Fibroblast of skin of scalp (primary cell): ENCODE results near the gene TEK.
A peak's percentile ranks its signal among the peaks of the same experiment; 100 is the strongest.

Experiments
- DNase-seq: peaks from one replicate; pipeline ENCODE4 v3.0.0-alpha.2; 2013

Gene TEK

DNA sequence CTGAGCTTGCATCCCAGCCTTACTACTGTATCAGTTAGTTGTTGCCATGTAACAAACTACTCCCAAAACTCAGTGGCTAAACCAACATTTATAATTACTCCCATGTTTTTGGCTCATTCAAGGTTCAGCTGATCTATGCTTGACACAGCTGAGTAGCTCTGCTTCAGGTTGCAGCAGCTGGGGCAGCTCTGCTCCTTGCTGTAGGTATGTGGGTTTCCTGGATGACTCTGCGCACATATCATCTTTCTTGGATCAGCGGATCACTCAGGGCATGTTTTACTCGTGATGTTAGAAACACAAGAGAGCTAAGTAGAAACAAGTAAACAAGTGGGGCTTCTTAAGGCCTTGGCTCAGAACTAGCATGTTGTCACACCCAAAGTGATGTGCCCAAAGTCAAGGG lies 15.1 kb downstream of the TEK start:
- no peak for DNase-seq

DNA sequence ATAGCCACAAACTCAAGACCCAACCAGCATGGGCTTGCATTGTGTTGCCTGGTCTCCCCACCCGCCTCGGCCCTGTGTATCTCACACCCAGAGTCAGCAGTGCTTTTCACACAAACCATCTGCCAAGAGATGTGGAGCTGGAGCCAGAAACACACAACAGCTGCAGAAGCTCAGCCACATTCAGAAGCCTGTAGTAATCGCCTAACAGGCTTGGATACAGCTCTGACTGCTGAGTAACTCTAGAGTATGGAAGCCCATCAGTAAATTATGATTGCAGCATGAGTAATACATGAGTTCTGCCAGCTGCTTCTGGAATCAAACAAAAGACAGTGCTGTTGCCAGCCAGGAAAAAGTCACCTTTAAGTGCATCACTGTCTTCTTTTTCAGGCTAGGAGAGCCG lies 16.0 kb downstream of the TEK start:
- peak; percentile 81 for DNase-seq

DNA sequence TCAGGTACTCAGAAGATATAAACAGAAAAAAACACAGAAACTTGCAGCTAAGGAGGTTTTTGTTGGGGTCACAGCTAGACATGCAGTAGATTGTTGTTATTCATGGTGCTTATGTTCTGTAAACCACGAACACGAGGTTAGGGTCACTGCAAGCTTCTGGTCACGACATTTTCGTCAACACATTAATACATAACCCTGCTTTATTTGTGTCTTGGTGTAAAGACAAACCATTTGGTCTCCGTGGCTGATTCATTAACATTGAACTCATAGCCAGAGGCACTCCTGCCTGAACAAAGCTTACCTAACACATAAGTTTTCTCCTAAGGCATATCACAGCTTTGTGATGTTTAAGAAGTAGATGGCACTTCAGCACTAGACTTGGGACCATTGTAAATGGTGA lies 16.9 kb downstream of the TEK start:
- DNase-seq: no peak

DNA sequence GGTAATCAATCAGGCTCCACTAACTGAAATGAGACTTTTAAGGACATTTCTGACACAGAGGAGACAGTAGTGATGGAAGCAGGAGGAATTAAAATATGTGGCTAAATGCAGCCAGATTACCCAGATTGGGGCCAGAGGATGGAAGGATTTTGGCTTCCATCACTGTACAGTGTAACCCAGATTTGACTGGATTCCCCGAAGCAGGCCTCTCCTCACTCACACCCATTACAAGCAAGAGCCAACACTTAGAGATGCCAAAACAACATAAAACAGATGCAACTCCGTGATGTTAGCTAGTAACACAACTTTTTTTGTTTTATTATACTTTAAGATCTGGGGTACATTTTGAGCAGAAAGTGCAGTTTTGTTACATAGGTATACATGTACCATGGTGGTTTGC lies 17.6 kb downstream of the TEK start:
- no peak for DNase-seq

DNA sequence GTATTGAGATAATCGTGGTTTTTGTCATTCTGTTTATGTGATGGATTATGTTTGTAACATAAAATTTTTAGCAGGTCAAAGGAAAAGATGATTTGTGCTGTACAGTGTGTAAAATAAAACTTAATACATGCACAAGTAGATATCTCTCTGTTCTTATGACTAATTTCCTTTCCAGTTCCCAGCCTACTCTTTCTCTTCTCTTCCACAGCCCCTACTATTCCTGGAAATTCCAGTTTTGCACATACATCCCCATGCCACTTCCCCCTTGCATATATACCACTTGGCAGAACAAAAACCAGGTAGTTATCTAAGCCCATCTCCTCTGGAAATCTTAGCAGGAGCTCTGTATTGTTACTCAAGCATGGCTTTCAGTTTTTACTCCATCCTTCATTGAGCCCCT lies 20.2 kb downstream of the TEK start:
- no peak for DNase-seq

DNA sequence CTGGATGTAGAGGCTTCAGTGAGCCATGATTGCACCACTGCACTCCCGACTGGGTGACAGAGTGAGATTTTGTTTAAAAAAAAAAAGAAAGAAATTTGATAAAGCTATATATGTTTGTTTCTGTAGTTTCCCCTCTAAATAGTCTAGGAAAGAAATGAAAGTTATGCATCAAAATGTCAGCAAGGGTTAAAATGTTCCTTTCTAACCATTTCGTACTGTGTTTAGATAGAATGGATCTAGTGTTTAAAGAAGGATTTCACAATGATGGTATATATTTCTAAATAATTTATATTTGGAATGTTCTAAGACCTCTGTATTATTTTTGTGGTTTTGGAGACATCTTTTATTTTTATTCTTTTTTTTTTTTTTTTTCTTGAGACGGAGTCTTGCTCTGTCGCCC lies 22.7 kb downstream of the TEK start:
- no peak for DNase-seq

DNA sequence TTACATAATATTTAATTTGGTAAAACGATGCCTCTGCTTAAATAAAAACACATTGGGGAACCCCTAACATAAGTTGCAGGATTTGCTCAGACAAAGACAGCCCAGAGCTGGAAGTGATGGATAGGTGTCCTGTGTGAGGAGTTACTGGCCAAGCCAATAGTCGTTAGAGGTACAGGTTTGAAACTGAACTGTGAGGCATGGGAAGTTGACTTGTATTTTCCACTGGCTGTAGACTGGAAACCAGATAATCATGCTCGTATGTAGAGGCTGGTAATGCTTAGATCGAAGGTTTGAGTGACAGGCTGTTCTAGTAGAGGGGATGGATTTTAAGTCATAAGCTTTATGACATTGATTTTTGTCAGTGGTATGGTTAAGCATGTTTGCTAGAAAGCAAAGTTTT lies 24.8 kb downstream of the TEK start:
- no peak for DNase-seq

DNA sequence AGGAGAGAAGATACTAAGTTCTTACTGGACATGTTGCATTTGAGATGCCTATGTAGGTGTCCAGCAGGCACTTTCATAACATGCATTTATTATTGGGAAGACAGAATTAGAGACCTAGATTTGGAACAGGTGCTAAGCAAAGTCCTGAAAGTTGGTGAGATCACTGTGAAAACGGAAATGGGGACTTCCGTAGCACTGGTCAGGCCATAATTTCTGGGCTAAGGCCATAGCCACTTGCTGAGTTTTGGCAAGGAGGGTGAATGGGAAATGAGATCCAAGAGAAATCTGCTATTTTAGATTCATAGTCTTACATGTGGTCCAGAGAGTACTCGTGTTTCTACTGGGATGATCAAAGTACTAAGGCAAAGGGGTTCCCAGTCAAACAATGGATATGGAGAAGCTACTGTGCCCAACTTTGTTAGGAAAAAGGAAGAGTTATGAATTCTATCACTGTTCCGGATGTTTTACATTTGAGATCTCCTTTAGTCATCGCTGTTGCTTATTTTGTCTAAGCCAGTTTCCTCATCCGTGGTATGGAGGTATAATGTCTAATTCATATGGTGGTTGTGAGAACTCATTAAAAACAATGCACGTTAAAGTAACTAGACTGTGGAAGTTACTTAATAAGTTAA lies 33.4 kb downstream of the TEK start:
- DNase-seq: no peak

DNA sequence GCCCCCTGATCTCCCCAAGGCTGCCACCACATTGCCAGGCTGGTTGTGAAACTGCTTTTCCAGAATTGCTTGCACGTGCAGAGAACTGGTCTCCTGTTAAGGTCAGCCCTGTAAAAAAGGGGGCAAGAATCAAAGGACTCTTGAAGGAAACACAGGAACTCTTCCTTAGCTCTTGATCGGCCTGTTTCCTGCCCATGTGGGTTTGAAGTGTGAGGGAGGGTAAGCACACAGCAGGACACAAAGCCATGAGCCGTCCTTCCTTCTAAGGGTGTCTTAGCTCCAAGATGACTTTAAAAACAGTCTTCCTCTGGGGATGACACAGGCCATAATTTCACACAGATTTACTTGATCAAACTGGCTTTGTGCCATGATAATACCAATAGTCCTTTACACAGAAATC lies 36.1 kb downstream of the TEK start:
- no peak for DNase-seq

DNA sequence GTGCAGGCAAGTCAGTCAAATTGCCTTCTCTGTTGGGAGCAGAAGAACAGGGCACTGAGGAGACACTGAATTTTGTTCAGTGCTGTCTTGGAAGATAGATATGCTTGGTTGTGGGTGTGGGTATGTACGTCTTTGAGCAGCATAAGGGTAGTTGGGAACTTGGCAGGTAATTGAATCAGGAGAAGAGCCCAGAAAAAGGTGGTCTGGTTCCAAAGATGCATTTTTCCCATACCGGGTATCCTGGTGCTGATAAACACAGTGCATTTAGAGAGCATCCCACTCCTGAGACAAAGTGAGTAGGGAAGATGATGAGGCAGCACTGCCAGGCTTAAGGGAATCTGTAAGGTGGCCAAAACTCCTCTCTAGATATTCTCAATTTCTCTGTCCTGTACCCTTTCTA lies 40.6 kb downstream of the TEK start:
- DNase-seq: no peak

DNA sequence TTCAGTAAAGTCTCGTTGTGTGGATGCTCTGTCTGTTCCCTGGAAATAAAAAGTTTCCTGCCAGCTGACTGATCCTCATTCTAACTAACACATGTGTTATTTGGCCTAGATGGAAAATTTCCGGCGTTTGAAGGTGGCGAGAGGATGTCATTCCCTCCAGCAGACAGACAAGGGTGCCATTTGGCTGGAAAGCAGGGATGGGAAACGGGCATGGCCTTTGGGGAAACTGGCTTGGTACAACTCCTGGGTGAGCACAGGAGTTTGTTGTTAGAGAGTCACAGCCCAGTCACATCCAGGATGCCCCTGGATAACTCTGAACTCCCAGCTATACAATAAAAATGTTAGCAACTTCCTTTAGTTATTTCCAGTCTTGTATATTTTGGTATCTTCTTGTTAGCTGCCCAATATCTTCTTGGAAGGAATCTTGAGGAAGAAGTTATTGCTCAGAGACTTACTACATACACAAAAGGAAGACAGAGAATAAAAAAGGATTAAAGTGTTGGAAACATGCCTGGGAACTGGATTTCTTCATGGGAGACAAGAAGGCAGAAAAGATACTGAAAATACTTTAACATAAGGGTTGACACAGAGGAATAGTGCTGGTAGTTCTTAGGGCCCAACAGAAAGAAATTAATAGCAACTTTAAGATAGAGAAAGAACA lies 41.9 kb downstream of the TEK start:
- DNase-seq: peak; percentile 46

DNA sequence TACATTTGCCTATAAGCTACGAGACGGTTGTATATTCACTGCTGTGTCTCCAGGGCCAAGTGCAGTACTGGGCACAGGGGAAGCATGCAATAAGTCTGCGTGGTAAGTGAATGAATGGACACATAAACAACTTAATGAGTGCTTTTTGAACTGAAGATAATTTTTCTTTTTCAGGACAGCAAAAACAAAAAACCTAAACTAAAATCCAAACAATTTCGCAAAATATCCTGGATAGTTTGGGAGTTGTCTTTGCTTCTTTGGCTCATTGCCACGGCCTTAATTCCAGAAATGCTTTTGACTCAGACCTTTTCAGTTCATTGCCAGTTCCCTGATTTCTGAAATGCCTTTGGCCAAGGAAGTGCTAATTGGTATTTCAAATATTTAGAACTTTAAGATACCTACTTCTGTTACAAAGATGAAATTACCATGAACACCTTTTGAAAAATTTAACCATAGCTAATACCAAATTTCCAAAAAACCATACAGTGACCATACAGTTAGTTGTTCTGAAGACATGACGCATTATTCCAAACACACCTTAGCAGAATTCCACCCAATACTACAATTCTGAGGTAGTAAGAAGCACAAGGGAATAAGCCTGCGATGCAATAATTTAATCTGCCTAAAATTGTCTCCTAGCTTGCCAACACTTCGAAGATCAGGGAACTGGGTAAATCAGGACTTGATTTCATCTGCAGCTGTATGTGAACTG lies 42.8 kb downstream of the TEK start:
- DNase-seq: peak; percentile 77

DNA sequence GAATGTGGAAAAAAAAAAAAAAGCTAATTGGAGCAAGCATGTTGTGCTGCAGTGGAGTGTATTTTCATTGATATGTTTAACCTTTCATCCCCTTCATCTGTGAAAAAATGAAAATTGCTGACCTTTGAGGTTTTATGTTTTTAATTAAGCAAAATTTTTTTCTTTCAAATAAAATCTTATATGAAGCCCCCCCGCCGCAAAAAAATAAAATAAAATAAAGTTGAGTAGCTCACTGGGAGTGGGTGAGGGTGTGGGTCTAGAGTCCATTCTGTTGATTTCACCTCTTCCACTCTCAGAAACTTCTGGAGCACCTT lies 43.3 kb downstream of the TEK start:
- DNase-seq: no peak

DNA sequence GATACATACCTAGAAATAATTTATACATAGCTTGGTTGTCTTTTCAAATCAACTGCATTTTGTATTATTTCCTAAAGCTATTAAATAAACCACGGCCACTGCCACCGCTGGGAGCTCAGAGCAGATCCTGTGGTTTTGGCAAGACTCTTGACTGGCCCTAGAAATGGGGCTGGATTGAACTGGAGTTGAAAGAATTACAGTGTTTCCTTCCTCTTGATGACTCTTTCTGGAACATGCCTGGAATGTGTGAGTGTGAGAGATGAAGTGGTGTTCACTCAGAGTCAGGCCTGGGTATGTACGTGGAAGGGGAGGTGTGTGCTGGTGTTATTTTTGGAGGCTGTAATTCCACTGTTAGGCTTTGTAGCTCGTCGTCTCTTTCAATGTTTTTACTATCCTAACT lies 45.9 kb downstream of the TEK start:
- DNase-seq: peak; percentile 90

DNA sequence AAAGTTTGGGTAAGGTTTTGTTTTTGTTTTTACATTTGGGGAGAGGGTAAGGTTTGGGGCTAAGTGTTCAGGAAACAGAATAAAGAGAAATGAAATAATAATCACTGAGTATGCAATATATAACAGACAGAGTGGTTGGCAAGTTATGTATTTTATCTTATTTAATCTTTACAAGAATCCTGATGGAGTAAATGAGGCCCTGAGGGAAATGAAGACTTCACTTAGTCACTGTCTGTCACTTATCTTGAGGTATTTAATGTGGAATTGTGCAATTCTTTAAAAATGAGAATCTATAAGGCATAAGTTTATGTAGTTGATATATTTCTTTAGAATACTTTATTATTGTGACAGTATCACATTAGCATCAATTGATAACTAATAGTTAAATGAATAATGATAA lies 48.1 kb downstream of the TEK start:
- peak; percentile 54 for DNase-seq

DNA sequence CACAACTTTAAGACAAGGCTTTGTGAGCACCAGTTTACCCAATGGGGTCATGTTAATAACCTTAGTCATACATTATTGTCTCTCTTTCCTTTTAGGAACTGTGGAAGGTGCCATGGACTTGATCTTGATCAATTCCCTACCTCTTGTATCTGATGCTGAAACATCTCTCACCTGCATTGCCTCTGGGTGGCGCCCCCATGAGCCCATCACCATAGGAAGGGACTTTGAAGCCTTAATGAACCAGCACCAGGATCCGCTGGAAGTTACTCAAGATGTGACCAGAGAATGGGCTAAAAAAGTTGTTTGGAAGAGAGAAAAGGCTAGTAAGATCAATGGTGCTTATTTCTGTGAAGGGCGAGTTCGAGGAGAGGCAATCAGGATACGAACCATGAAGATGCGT lies 48.7 kb downstream of the TEK start:
- no peak for DNase-seq

DNA sequence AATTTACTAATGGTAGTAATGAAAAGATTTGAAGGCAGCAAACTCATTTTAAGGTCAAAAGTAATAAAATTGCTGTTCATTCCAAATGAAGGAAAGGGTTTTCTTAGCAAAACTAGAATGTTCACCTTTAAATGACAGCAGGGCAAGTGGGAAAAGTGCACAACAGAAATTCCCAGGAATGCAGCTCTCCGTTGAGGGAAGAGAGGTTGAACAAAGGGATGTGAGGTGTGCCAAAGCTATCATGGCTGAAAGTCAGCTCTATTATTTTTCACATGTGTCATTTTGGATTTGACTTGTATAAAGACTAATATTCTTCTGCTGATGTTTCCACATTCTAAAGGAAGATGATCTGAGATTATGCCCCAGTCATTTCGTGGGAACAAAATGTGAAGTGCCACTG lies 51.6 kb downstream of the TEK start:
- DNase-seq: no peak

DNA sequence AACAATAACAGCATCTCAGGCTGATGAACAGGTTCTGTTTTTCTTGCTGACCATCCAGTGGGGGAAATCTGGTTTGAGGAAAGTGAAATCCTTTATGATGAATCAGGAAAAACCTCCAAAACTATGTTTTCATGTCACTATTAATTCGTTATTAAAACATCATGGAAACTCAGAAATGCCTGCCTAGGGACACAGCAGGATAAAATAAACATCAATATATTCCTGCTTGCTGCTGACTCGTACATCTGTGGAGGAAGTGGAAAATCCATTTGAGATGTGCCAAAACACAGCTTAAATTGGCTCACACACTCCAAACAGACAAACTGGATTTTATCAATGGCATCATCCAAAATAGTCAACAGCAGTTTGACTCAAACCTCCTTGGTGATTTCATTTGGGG lies 53.0 kb downstream of the TEK start:
- peak; percentile 80 for DNase-seq

DNA sequence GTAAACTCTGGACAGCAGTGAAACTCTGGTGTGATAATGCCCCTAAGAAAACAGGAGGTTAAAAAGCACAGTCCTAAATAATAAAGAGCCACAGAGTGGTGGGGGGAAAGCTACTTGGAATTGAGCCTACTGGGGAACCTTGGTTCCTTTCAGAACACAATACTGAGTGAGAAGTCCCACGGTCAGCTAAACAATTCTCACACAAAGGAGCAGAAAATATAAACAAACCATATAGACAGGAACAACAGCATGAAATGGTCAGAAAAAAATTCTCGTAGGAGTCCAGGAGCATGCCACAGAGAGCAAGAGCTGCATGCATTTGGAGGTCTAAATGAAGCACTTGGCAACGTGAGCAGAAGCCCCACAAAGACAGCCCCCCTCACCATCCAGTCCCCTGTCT lies 56.0 kb downstream of the TEK start:
- DNase-seq: no peak

DNA sequence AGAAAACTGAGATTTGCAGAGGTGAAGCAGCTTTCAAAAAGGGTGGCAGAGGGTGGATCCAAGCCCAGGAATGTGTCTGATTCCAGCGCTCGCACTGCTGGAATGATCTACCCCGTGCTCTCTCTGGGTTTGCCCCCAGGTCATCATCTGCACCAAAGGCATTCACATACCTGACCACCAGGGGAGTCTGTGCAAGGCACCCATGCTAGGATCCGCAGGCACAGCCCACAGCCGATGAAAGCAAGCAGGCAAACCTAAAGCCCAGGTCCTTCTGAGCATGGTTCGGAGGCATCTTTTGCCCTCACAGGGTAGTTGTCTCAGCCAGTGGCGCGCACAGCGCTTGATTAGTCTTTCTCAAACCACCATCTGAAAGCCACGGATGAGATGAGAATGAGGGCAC lies 56.6 kb downstream of the TEK start:
- DNase-seq: no peak

DNA sequence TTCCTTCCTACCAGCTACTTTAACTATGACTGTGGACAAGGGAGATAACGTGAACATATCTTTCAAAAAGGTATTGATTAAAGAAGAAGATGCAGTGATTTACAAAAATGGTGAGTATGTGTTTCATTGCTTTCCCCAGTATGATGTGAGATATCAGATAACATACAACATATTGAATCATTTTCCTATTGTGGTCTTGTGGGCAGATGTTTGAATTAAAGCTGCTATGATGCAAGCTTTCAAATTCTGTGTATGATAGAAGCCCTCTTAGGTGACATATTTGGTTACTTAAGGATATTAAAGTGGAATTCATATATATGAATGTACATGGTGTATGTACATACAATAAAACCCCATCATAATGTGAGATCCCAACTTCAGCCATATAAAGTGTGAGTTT lies 59.5 kb downstream of the TEK start:
- DNase-seq: no peak

DNA sequence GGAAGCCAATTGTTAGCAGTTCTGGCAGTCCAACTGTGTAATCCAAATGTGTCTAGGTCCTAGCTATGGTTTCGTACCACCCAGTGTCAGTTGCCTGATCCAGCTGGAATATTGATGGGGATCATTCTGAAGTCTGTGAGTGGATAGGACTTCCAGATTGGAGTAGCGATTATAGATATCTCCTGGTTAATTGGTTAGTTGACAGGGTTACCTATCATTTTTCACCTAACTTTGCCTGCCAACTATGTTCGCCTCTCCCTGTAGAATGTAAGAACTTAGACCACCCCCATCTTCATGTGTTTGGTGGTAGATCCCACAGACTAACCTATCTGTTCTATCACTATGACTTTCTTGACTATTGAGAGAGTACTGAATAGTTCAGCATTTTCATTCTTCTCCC lies 59.9 kb downstream of the TEK start:
- DNase-seq: no peak

DNA sequence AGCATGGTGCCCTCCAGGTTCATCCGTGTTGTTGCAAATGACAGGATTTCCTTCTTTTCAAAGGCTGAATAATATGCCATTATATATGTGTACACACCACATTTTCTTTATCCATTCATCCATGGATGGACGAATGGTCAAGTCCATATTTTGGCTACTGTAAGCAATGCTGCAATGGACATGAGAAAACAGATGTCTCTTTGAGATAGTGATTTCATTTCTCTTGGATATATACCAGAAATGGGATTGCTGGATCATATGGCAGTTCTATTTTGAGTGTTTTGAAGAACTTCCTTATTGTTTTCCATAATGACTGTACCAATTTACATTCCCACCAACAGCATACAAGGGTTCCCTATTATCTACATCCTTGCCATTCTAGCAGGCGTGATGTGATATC lies 67.9 kb downstream of the TEK start:
- DNase-seq: no peak

DNA sequence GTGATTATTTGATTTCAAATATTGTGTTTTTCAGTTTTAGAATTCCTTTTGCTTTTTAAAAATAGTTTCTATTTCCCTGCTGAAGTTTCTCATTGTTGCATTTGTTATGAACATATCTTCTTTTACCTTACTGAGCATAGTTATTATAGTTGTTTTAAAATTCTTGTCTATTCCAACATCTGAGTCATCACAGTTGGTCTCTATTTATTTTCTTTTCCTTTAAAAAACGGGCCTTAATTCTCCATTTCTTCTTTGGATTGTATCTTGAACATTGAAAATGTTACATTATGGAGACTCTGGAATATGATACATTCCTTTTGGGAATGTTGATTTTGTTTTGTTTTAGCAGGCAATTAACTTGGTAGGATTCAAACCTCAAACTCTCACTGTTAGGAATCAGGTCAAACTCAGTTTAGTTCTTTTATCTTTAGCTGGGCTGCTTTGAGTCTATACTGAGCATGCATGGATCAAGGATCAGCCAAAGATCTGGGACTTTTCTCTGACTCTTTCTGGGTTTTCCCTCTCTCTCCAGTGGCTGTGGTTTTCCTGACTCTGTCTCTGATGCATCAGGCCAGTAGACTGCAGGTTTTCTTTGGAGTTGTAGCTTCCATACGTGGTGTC lies 70.3 kb downstream of the TEK start:
- DNase-seq: peak; percentile 29
